Stimulated activated naive CD8-positive, alpha-beta T cell treated with anti-CD3 and anti-CD28 coated beads, Interleukin-15, Interleukin-2, amounts not matched to agents 100 ng/mL and 50 ng/mL, for 24 hours (primary cell): Measurements from ENCODE around the gene CLIP1.
"Not testable (repeated sequence)": the region's sequence is repeated elsewhere in the genome, so short reads cannot be mapped to it uniquely, and the experiment has no call there.

Experiments
- H3K27ac Mint-ChIP-seq: one replicate; pipeline ENCODE4 v1.8.0; 2021; ENCODE audit warnings: mild to moderate bottlenecking, mixed read lengths
- H3K27me3 Mint-ChIP-seq: one replicate; pipeline ENCODE4 v1.8.0; 2021; ENCODE audit warnings: mixed read lengths
- H3K36me3 Mint-ChIP-seq: one replicate; pipeline ENCODE4 v1.8.0; 2021; ENCODE audit warnings: low read depth, mixed read lengths
- H3K4me1 Mint-ChIP-seq: one replicate; pipeline ENCODE4 v1.8.0; 2021; ENCODE audit warnings: low read depth, mixed read lengths
- H3K4me3 Mint-ChIP-seq: one replicate; pipeline ENCODE4 v1.8.0; 2021; ENCODE audit warnings: mild to moderate bottlenecking, mixed read lengths
- H3K9me3 Mint-ChIP-seq: one replicate; pipeline ENCODE4 v1.8.0; 2021; ENCODE audit warnings: mixed read lengths

Gene CLIP1

GRCh38 chr12:122304924-122305323, 117.5 kb downstream of the CLIP1 start:
- no peak overlapping the region for H3K27ac Mint-ChIP-seq
- H3K27me3 Mint-ChIP-seq: no peaks in the 10 kb centered on the region
- peaks cover 20% of the 10 kb centered on the region for H3K36me3 Mint-ChIP-seq
- no peaks in the 10 kb centered on the region for H3K9me3 Mint-ChIP-seq
- no peaks in the 10 kb centered on the region for H3K4me1 Mint-ChIP-seq
- H3K4me3 Mint-ChIP-seq: no peak overlapping the region

- Mint-ChIP-seq H3K4me3 (no peak overlapping the region), H3K4me1 (no peaks in the 10 kb centered on the region), H3K9me3 (no peaks in the 10 kb centered on the region), H3K36me3 (peaks cover 21% of the 10 kb centered on the region), H3K27me3 (no peaks in the 10 kb centered on the region), H3K27ac (no peak overlapping the region)
Observed at GRCh38 chr12:122303068-122303467, 119.4 kb downstream of the CLIP1 start.

DNA sequence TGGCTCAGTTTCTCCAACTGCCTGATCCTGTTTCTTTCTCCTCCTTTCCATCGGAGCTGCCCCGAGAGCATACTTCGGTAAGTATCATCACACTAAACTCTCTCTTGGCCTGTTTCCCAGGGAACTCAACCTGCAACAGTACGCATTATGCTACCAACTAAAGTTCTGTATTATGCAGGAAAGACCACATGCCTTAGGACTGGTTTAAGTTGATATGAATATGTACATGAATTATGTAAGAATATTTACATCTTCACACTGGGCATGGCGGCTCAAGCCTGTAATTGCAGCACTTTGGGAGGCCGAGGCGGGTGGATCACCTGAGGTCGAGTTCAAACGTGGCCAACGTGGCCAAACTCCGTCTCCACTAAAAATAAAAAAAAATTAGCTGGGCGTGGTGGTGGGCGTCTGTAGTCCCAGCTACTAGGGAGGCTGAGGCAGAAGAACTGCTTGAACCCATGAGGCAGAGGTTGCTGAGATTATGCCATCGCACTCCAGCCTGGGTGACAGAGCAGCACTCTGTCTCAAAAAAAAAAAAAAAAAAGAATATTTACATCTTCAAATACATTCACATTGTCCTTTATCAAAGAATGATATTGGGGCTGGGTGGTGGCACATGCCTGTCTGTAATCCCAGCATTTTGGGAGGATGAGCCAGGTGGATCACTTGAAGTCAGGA, 124.3 kb downstream of the CLIP1 start:
- Mint-ChIP-seq H3K4me3 (no peak overlapping the region), H3K9me3 (no peaks in the 10 kb centered on the region), H3K27me3 (no peaks in the 10 kb centered on the region), H3K36me3 (peaks cover 30% of the 10 kb centered on the region), H3K27ac (no peak overlapping the region), H3K4me1 (no peaks in the 10 kb centered on the region)

GRCh38 chr12:122297494-122297893, 125.0 kb downstream of the CLIP1 start:
- no peak overlapping the region for H3K27ac Mint-ChIP-seq
- H3K4me1 Mint-ChIP-seq: no peaks in the 10 kb centered on the region
- H3K4me3 Mint-ChIP-seq: no peak overlapping the region
- H3K36me3 Mint-ChIP-seq: peaks cover 35% of the 10 kb centered on the region
- no peaks in the 10 kb centered on the region for H3K27me3 Mint-ChIP-seq
- H3K9me3 Mint-ChIP-seq: no peaks in the 10 kb centered on the region

DNA sequence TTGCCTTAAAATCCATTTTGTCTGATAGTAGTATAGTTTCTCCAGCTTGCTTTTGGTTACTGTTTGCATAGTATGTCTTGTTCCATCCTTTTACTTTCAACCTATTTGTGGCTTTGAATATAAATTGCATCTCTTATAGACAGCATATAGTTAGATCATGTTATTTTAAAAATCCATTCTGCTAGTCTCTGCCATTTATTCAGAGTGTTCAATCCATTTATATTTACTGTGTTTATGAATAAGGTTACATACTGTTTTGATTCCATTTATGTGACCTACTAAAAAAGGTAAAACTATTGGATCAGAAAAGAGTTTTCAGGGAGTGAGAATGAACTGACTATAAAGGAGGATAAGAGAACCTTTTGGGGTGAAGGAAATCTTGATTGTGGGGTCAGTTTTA, 126.6 kb downstream of the CLIP1 start:
- no peaks in the 10 kb centered on the region for H3K4me1 Mint-ChIP-seq
- H3K4me3 Mint-ChIP-seq: no peak overlapping the region
- H3K27ac Mint-ChIP-seq: no peak overlapping the region
- H3K9me3 Mint-ChIP-seq: no peaks in the 10 kb centered on the region
- H3K27me3 Mint-ChIP-seq: no peaks in the 10 kb centered on the region
- peaks cover 42% of the 10 kb centered on the region for H3K36me3 Mint-ChIP-seq

GRCh38 chr12:122293081-122293480, 129.4 kb downstream of the CLIP1 start:
- H3K27ac Mint-ChIP-seq: no peak overlapping the region
- H3K36me3 Mint-ChIP-seq: peaks cover 36% of the 10 kb centered on the region
- no peak overlapping the region for H3K4me3 Mint-ChIP-seq
- H3K9me3 Mint-ChIP-seq: no peaks in the 10 kb centered on the region
- no peaks in the 10 kb centered on the region for H3K4me1 Mint-ChIP-seq
- H3K27me3 Mint-ChIP-seq: no peaks in the 10 kb centered on the region

- Mint-ChIP-seq H3K27ac (no peak overlapping the region), H3K4me3 (no peak overlapping the region), H3K9me3 (no peaks in the 10 kb centered on the region), H3K4me1 (no peaks in the 10 kb centered on the region), H3K36me3 (peaks cover 26% of the 10 kb centered on the region), H3K27me3 (no peaks in the 10 kb centered on the region)
Observed at GRCh38 chr12:122291431-122291830, 131.0 kb downstream of the CLIP1 start.

GRCh38 chr12:122283680-122284079, 138.8 kb downstream of the CLIP1 start:
- no peaks in the 10 kb centered on the region for H3K9me3 Mint-ChIP-seq

DNA sequence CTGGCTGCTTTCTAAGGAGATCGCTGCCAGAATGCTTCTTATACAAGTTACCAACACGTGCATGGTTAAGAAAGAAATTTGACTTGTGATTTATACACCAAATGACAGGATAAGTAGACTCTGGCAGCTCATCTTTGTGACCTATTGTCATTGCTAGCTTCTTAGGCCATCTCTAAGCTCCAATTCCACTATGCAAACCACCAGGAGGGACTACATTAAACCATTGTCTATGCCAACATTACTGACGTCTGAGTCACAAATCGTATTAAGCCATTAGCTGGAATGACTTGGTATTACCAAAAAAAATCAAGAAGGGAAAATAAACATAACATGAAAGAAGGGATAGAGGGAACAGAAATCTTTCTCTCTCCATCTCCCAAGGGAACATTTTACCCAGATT, 140.4 kb downstream of the CLIP1 start:
- Mint-ChIP-seq H3K9me3 (no peaks in the 10 kb centered on the region), H3K4me3 (no peak overlapping the region), H3K27me3 (no peaks in the 10 kb centered on the region), H3K4me1 (no peaks in the 10 kb centered on the region), H3K36me3 (peaks cover 17% of the 10 kb centered on the region), H3K27ac (no peak overlapping the region)

More at GRCh38 chr12:122283680-122284079, 138.8 kb downstream of the CLIP1 start:
- H3K4me1 Mint-ChIP-seq: no peaks in the 10 kb centered on the region
- no peak overlapping the region for H3K4me3 Mint-ChIP-seq
- H3K36me3 Mint-ChIP-seq: peaks cover 8% of the 10 kb centered on the region
- H3K27me3 Mint-ChIP-seq: no peaks in the 10 kb centered on the region
- H3K27ac Mint-ChIP-seq: no peak overlapping the region

- Mint-ChIP-seq H3K4me1 (no peaks in the 10 kb centered on the region), H3K27ac (no peak overlapping the region), H3K36me3 (peaks cover 24% of the 10 kb centered on the region), H3K4me3 (no peak overlapping the region), H3K9me3 (no peaks in the 10 kb centered on the region), H3K27me3 (no peaks in the 10 kb centered on the region)
Observed at GRCh38 chr12:122276242-122276641, 146.2 kb downstream of the CLIP1 start.

DNA sequence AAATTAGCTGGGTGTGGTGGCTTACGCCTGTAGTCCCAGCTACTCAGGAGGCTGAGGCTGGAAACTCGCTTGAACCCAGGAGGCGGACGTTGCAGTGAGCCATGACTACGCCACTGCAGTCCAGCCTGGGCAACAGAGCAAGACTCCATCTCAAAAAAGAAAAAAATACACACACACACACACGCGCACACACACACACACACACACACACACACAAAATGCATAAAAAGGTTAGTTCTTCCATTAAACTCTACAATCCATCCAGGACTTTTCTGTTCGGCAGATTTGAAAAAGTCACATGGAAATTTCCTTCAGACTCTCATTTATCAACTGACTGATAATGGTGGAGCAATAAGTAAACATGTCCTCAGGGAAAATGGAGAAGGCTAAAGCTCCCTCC, 147.0 kb downstream of the CLIP1 start:
- no peaks in the 10 kb centered on the region for H3K9me3 Mint-ChIP-seq
- no peak overlapping the region for H3K4me3 Mint-ChIP-seq
- H3K27ac Mint-ChIP-seq: no peak overlapping the region
- H3K36me3 Mint-ChIP-seq: peaks cover 24% of the 10 kb centered on the region
- no peaks in the 10 kb centered on the region for H3K4me1 Mint-ChIP-seq
- no peaks in the 10 kb centered on the region for H3K27me3 Mint-ChIP-seq

- Mint-ChIP-seq H3K4me1 (peaks cover 29% of the 10 kb centered on the region), H3K27ac (peak within 1 kb of the TSS; percentile 98), H3K27me3 (no peaks in the 10 kb centered on the region), H3K36me3 (peaks cover 19% of the 10 kb centered on the region), H3K9me3 (no peaks in the 10 kb centered on the region), H3K4me3 (peak within 1 kb of the TSS; percentile 95)
Observed at GRCh38 chr12:122266230-122266901, 156.1 kb downstream of the CLIP1 start, which contains the start of gene VPS33A. TSS of gene VPS33A (minus strand) at chr12:122266494. CDS start at chr12:122266408, 86 bp downstream.

DNA sequence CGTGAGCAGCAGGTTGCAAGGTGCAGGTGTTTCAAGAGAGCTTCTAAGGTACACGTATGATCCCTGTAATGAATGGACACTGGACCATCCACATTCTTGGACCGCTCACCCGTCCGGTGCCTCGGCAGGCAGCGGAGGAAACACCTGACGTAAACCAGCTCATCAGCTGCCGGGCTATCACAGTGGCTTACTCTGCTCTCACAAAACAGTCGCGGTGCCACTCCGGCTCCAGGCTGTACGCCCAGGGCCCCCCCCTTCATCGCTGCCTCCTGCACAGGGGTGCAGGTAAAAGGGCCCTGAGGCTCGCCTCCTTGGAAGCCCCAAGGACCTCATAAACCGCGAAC, 156.6 kb downstream of the CLIP1 start:
- H3K4me1 Mint-ChIP-seq: peaks cover 29% of the 10 kb centered on the region

GRCh38 chr12:122265476-122265875, 157.0 kb downstream of the CLIP1 start:
- H3K9me3 Mint-ChIP-seq: no peaks in the 10 kb centered on the region
- no peaks in the 10 kb centered on the region for H3K27me3 Mint-ChIP-seq
- H3K36me3 Mint-ChIP-seq: peaks cover 26% of the 10 kb centered on the region
- H3K4me1 Mint-ChIP-seq: peaks cover 29% of the 10 kb centered on the region
- H3K27ac Mint-ChIP-seq: peak overlapping the region; percentile 98
- peak overlapping the region; percentile 95 for H3K4me3 Mint-ChIP-seq

More for the DNA sequence above, 156.6 kb downstream of the CLIP1 start:
- Mint-ChIP-seq H3K27me3 (no peaks in the 10 kb centered on the region), H3K9me3 (no peaks in the 10 kb centered on the region), H3K27ac (peak overlapping the region; percentile 98), H3K4me3 (peak overlapping the region; percentile 95), H3K36me3 (peaks cover 23% of the 10 kb centered on the region)

DNA sequence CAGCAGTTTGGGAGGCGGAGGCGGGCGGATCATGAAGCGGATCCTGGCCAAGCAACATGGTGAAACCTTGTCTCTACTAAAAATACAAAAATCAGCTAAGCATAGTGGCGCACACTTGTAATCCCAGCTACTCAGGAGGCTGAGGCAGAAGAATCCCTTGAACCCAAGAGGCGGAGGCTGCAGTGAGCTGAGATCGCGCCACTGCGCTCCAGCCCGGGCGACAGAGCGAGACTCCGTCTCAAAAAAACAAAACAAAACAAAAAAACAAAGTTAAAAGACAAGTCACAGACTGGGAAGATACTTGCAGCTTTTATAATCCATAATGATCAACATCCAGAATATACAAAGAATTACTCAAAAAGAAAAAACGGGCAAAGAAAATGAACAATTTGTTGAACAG, 161.7 kb downstream of the CLIP1 start:
- peaks cover 52% of the 10 kb centered on the region for H3K36me3 Mint-ChIP-seq
- not testable (repeated sequence) for H3K4me3 Mint-ChIP-seq, H3K27ac Mint-ChIP-seq, H3K27me3 Mint-ChIP-seq, H3K9me3 Mint-ChIP-seq
- H3K4me1 Mint-ChIP-seq: peaks cover 13% of the 10 kb centered on the region

DNA sequence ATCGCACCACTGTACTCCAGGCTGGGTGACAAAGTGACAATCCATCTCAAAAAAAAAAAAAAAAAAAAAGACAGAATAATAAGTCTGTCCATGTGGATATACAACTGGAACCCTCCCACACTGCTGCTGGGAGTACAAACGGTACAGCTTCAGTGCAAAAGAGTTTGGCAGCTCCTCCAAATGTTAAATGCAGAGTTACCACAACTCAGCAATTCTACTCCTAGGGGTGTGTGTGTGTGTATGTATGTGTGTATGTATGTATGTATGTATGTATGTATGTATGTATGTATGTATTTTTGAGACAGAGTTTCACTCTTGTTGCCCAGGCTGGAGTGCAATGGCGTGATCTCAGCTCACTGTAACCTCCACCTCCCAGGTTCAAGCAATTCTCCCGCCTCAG, 163.5 kb downstream of the CLIP1 start:
- not testable (repeated sequence) for H3K9me3 Mint-ChIP-seq
- H3K36me3 Mint-ChIP-seq: peaks cover 52% of the 10 kb centered on the region

More for the DNA sequence above, 163.5 kb downstream of the CLIP1 start:
- H3K4me3 Mint-ChIP-seq, H3K27me3 Mint-ChIP-seq, H3K4me1 Mint-ChIP-seq, H3K27ac Mint-ChIP-seq: not testable (repeated sequence)
